IMR-90 (cell line): ENCODE results near the gene ACHE. TPM values are rescaled to one million over a fixed set of nuclear protein-coding genes. Genes with fewer than 3 reads are reported as not detected.

Source experiments
- polyA plus RNA-seq, 3 experiments: library from polyadenylated mRNA; depleted of rRNA; stranded (reverse); fragments of >200 nt; gene quantifications; 2 replicates each; pipeline ENCODE4 v1.2.3, GENCODE V29; 2012; ENCODE audit warnings: low replicate concordance in 1 of 3
- total RNA-seq: library from RNA; depleted of rRNA; stranded (reverse); fragments of >200 nt; gene quantifications from 2 replicates; pipeline ENCODE4 v1.2.3, GENCODE V29; 2012
- TF ChIP-seq, protein P1 (sequence below): fragments of 150-350 bp; IDR thresholded peaks from 2 replicates; pipeline ENCODE4 v1.6.1; 2016; ENCODE audit warnings: low read depth, mild to moderate bottlenecking, low read length, moderate library complexity, borderline replicate concordance

ACHE gene
- total and polyA plus RNA-seq, 2 of the 4 experiments (the other 2 are of a cell fraction) = 0.41 TPM; not detected in 1

DNA sequence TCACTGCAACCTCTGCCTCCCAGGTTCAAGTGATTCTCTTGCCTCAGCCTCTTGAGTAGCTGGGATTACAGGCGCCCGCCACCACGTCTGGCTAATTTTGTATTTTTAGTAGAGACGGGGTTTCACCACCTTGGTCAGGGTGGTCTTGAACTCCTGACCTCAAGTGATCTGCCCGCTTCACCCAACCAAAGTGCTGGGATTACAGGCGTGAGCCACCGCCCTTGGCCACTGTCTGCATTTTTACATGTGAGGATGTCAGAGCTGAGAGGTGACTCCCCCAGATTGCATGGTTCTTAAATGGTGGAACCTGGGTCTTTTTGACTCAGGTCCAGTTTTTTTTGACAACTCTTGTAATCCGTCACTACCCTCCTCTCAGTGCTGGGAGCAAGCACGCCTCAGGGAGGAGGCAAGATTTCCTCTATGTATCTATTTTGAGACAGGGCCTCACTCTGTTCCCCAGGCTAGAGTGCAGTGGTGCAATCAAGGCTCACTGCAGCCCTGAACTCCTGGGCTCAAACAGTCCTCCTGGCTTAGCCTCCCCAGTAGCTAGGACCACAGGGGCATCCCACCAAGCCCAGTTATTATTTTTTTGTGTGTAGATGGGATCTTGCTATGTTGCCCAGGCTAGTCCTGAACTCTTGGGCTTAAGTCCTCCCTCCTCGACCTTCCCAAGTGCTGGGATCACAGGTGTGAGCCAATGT lies 21.9 kb downstream of the ACHE start (continued):
- TF ChIP-seq, protein P1, sequence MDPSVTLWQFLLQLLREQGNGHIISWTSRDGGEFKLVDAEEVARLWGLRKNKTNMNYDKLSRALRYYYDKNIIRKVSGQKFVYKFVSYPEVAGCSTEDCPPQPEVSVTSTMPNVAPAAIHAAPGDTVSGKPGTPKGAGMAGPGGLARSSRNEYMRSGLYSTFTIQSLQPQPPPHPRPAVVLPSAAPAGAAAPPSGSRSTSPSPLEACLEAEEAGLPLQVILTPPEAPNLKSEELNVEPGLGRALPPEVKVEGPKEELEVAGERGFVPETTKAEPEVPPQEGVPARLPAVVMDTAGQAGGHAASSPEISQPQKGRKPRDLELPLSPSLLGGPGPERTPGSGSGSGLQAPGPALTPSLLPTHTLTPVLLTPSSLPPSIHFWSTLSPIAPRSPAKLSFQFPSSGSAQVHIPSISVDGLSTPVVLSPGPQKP = no peak
